Chondrocyte (in vitro differentiated cells): ENCODE results near the gene PCSK2. TPM values are rescaled to one million over a fixed set of nuclear protein-coding genes. Genes with fewer than 3 reads are reported as not detected.

Experiments
- DNase-seq: peaks from one replicate; pipeline ENCODE4 v3.0.0; 2021; ENCODE audit warnings: mixed read lengths, low spot score
- H3K27ac Mint-ChIP-seq: one replicate; pipeline ENCODE4 v1.8.0; 2021; ENCODE audit warnings: mild to moderate bottlenecking, moderate library complexity, mixed read lengths; ENCODE audit not compliant: unreplicated experiment
- H3K27me3 Mint-ChIP-seq: 2 replicates; pipeline ENCODE4 v1.8.0; 2021; ENCODE audit warnings: low read depth, mixed read lengths
- H3K36me3 Mint-ChIP-seq: 2 replicates; pipeline ENCODE4 v1.8.0; 2021; ENCODE audit warnings: low read depth, mixed read lengths
- H3K4me1 Mint-ChIP-seq: 2 replicates; pipeline ENCODE4 v1.8.0; 2021; ENCODE audit warnings: low read depth, mild to moderate bottlenecking, mixed read lengths
- H3K4me3 Mint-ChIP-seq: one replicate; pipeline ENCODE4 v1.8.0; 2021; ENCODE audit warnings: mild to moderate bottlenecking, moderate library complexity, mixed read lengths; ENCODE audit not compliant: unreplicated experiment
- H3K9me3 Mint-ChIP-seq: 2 replicates; pipeline ENCODE4 v1.8.0; 2021; ENCODE audit warnings: low read depth, mixed read lengths
- CTCF ChIP-seq: fragments of 200-600 bp; sonication (generic); IDR thresholded peaks from 2 replicates; pipeline ENCODE4 v1.5.0; 2021; ENCODE audit warnings: antibody characterized with exemption, mild to moderate bottlenecking, moderate library complexity
- total RNA-seq: library from RNA; stranded (reverse); gene quantifications from 3 replicates; pipeline ENCODE4 v1.2.1, GENCODE V29; 2021

The PCSK2 gene
- total RNA-seq, 1 donor from 2014 or later, result not detected

- peaks cover 2% of the 10 kb centered on the region for H3K36me3 Mint-ChIP-seq
- H3K4me1 Mint-ChIP-seq, result peaks cover 17% of the 10 kb centered on the region
- peak overlapping the region; percentile 82 for H3K4me3 Mint-ChIP-seq
- no peak for DNase-seq
- H3K27me3 Mint-ChIP-seq, result no peaks in the 10 kb centered on the region
- H3K9me3 Mint-ChIP-seq, result no peaks in the 10 kb centered on the region
- H3K27ac Mint-ChIP-seq, result peak overlapping the region; percentile 89
- TF ChIP-seq CTCF, result no peak
Measured at GRCh38 chr20:17505636-17506517, 279.0 kb downstream of the PCSK2 start.

GRCh38 chr20:17507032-17507431, 280.2 kb downstream of the PCSK2 start:
- Mint-ChIP-seq H3K27me3 (no peaks in the 10 kb centered on the region), H3K4me3 (no peak overlapping the region), H3K4me1 (peaks cover 17% of the 10 kb centered on the region), H3K9me3 (no peaks in the 10 kb centered on the region), H3K27ac (no peak overlapping the region), H3K36me3 (peaks cover 7% of the 10 kb centered on the region)
- DNase-seq, result no peak
- TF ChIP-seq CTCF, result no peak

- H3K36me3 Mint-ChIP-seq, result peaks cover 7% of the 10 kb centered on the region
- no peak overlapping the region for H3K4me3 Mint-ChIP-seq
Measured at GRCh38 chr20:17507531-17507930, 280.7 kb downstream of the PCSK2 start.

GRCh38 chr20:17508756-17509155, 281.9 kb downstream of the PCSK2 start:
- Mint-ChIP-seq H3K9me3 (no peaks in the 10 kb centered on the region), H3K4me3 (no peak overlapping the region), H3K36me3 (peaks cover 7% of the 10 kb centered on the region), H3K27ac (no peak overlapping the region), H3K4me1 (peaks cover 17% of the 10 kb centered on the region), H3K27me3 (no peaks in the 10 kb centered on the region)
- no peak for TF ChIP-seq CTCF
- no peak for DNase-seq

More at GRCh38 chr20:17507531-17507930, 280.7 kb downstream of the PCSK2 start:
- Mint-ChIP-seq H3K9me3 (no peaks in the 10 kb centered on the region), H3K27me3 (no peaks in the 10 kb centered on the region), H3K4me1 (peaks cover 17% of the 10 kb centered on the region), H3K27ac (no peak overlapping the region)
- DNase-seq, result no peak
- TF ChIP-seq CTCF, result no peak

GRCh38 chr20:17510548-17510947, 283.7 kb downstream of the PCSK2 start:
- Mint-ChIP-seq H3K27ac (no peak overlapping the region), H3K9me3 (no peaks in the 10 kb centered on the region), H3K4me1 (peaks cover 7% of the 10 kb centered on the region), H3K4me3 (no peak overlapping the region), H3K36me3 (peaks cover 7% of the 10 kb centered on the region), H3K27me3 (no peaks in the 10 kb centered on the region)
- no peak for DNase-seq
- TF ChIP-seq CTCF, result no peak
